Activated T-helper 1 cell treated with anti-CD3 and anti-CD28 coated beads, Interleukin-12 subunit alpha, Interleukin-12 subunit beta, Interleukin-2, Interleukin-4 antibody, amounts not matched to agents 30 ng/mL and 10 ng/mL and 1 ng/mL, durations not matched to agents 14 hours and 24 hours and 36 hours (primary cell): ENCODE data around the gene GH1. TPM values are rescaled to one million over a fixed set of nuclear protein-coding genes. Genes with fewer than 3 reads are reported as not detected.
"Not testable (repeated sequence)": the region's sequence is repeated elsewhere in the genome, so short reads cannot be mapped to it uniquely, and the experiment has no call there.

Source experiments
- DNase-seq: peaks from one replicate; pipeline ENCODE4 v3.0.0; 2021; ENCODE audit warnings: low spot score
- H3K27ac Mint-ChIP-seq: one replicate; pipeline ENCODE4 v1.8.0; 2021; ENCODE audit warnings: mild to moderate bottlenecking, mixed read lengths
- H3K27me3 Mint-ChIP-seq: one replicate; pipeline ENCODE4 v1.8.0; 2022; ENCODE audit warnings: mild to moderate bottlenecking, moderate library complexity, mixed read lengths; ENCODE audit not compliant: insufficient read depth
- H3K36me3 Mint-ChIP-seq: one replicate; pipeline ENCODE4 v1.8.0; 2021; ENCODE audit warnings: low read depth, mixed read lengths
- H3K4me1 Mint-ChIP-seq: one replicate; pipeline ENCODE4 v1.8.0; 2021; ENCODE audit warnings: low read depth, mixed read lengths
- H3K4me3 Mint-ChIP-seq: one replicate; pipeline ENCODE4 v1.8.0; 2021; ENCODE audit warnings: mild to moderate bottlenecking, moderate library complexity, mixed read lengths
- H3K9me3 Mint-ChIP-seq: one replicate; pipeline ENCODE4 v1.8.0; 2021; ENCODE audit warnings: mixed read lengths
- intact Hi-C: fragments of 100-400 bp; cut with micrococcal nuclease; formaldehyde crosslinking; loops from one replicate; pipeline ENCODE4 v1.15.1; 2024
- total RNA-seq: library from RNA; stranded (reverse); gene quantifications from 2 replicates; pipeline ENCODE4 v1.2.3, GENCODE V29; 2022

GH1 gene
- total RNA-seq, 1 donor from 2014 or later = not detected

GRCh38 chr17:63873577-63873976 lies 45.1 kb downstream of the GH1 start, which contains the start of gene CSH2:
Gene CSH2, minus strand, starts transcription at chr17:63873677. Its CDS starts 63 bp downstream, at chr17:63873614.
- H3K27ac Mint-ChIP-seq, H3K4me1 Mint-ChIP-seq, H3K4me3 Mint-ChIP-seq, intact Hi-C loops, H3K9me3 Mint-ChIP-seq, H3K36me3 Mint-ChIP-seq, DNase-seq: not testable (repeated sequence)
- peaks cover 22% of the 10 kb centered on the region for H3K27me3 Mint-ChIP-seq

- H3K36me3 Mint-ChIP-seq, H3K9me3 Mint-ChIP-seq, H3K4me3 Mint-ChIP-seq, H3K4me1 Mint-ChIP-seq, DNase-seq, intact Hi-C loops, H3K27ac Mint-ChIP-seq: not testable (repeated sequence)
- peaks cover 16% of the 10 kb centered on the region for H3K27me3 Mint-ChIP-seq
These were observed 46.8 kb downstream of the GH1 start for GRCh38 chr17:63871646-63872365.

GRCh38 chr17:63870292-63870665 lies 48.4 kb downstream of the GH1 start:
- H3K27ac Mint-ChIP-seq, intact Hi-C loops, DNase-seq, H3K9me3 Mint-ChIP-seq, H3K4me3 Mint-ChIP-seq, H3K4me1 Mint-ChIP-seq, H3K36me3 Mint-ChIP-seq: not testable (repeated sequence)
- peaks cover 16% of the 10 kb centered on the region for H3K27me3 Mint-ChIP-seq

- H3K4me1 Mint-ChIP-seq, H3K27ac Mint-ChIP-seq, DNase-seq, H3K36me3 Mint-ChIP-seq, intact Hi-C loops, H3K4me3 Mint-ChIP-seq, H3K9me3 Mint-ChIP-seq: not testable (repeated sequence)
- H3K27me3 Mint-ChIP-seq = peaks cover 15% of the 10 kb centered on the region
These were observed 48.9 kb downstream of the GH1 start for GRCh38 chr17:63869491-63870291.

Other genes starting within 250 kb of the GH1 start
- 228 and 233 TPM in 2 replicates for gene LIMD2, start 218.7 kb downstream of the GH1 start, total RNA-seq
- 59.1 and 59.4 TPM in 2 replicates for gene STRADA, start 177.0 kb downstream of the GH1 start, total RNA-seq
- 74.8 and 79.2 TPM in 2 replicates for gene CCDC47, start 145.2 kb downstream of the GH1 start, total RNA-seq
- 147 and 149 TPM in 2 replicates for gene DDX42, start 144.7 kb downstream of the GH1 start, total RNA-seq
- gene PSMC5, start 91.4 kb downstream of the GH1 start, total RNA-seq = 185 and 195 TPM in 2 replicates
- 95.6 and 100 TPM in 2 replicates for gene FTSJ3, start 91.2 kb downstream of the GH1 start, total RNA-seq
- 116 TPM in 2 replicates for gene SMARCD2, start 76.2 kb downstream of the GH1 start, total RNA-seq
- gene CSH2, start 45.2 kb downstream of the GH1 start, total RNA-seq = not detected in 2 replicates
- gene GH2, start 36.9 kb downstream of the GH1 start, total RNA-seq = not detected in 2 replicates
- not detected in 2 replicates for gene CSH1, start 22.3 kb downstream of the GH1 start, total RNA-seq
- not detected in 2 replicates for gene CSHL1, start 7.6 kb downstream of the GH1 start, total RNA-seq
- 28.9 and 31.8 TPM in 2 replicates for gene CD79B, start 13.5 kb upstream of the GH1 start, total RNA-seq
- 0.13 and 0.22 TPM in 2 replicates for gene SCN4A, start 54.1 kb upstream of the GH1 start, total RNA-seq
- 0.44 and 0.91 TPM in 2 replicates for gene PRR29, start 79.5 kb upstream of the GH1 start, total RNA-seq
- 58.3 and 62.1 TPM in 2 replicates for gene ICAM2, start 101.8 kb upstream of the GH1 start, total RNA-seq
- 90.0 and 91.6 TPM in 2 replicates for gene ERN1, start 211.3 kb upstream of the GH1 start, total RNA-seq